SU-DHL-6 (cell line): ENCODE results near the gene RPN1.

Experiments used
- H2AFZ ChIP-seq: fragments of 200-600 bp; sonication (generic); 2 replicates; pipeline ENCODE4 v1.6.1; 2014; ENCODE audit warnings: low read depth, mild to moderate bottlenecking, moderate library complexity, mixed read lengths, antibody characterized with exemption, low read length; ENCODE audit not compliant: severe bottlenecking
- H3F3A ChIP-seq: fragments of 200-600 bp; shearing (Covaris generic); 2 replicates; pipeline ENCODE4 v1.6.0; 2016; ENCODE audit warnings: antibody characterized with exemption, mild to moderate bottlenecking; ENCODE audit not compliant: insufficient read depth
- H3K27ac ChIP-seq: fragments of 200-600 bp; sonication (generic); 2 replicates; pipeline ENCODE4 v1.5.1; 2016; ENCODE audit warnings: low read depth, mild to moderate bottlenecking, low read length, moderate library complexity, mixed read lengths
- H3K27me3 ChIP-seq: fragments of 200-600 bp; sonication (generic), shearing (Covaris generic); 2 replicates; pipeline ENCODE4 v1.6.0; 2014; ENCODE audit warnings: mild to moderate bottlenecking, low read length
- H3K36me3 ChIP-seq: fragments of 200-600 bp; sonication (generic); 2 replicates; pipeline ENCODE4 v1.6.1; 2014; ENCODE audit warnings: mild to moderate bottlenecking, low read length, mixed read lengths
- H3K4me2 ChIP-seq: fragments of 300-600, 200-600 bp; shearing (Covaris generic), sonication (generic); 2 replicates; pipeline ENCODE4 v1.6.0; 2014; ENCODE audit warnings: low read length, low read depth, mild to moderate bottlenecking; ENCODE audit not compliant: poor library complexity, severe bottlenecking
- H3K4me3 ChIP-seq: fragments of 200-600 bp; sonication (generic); 2 replicates; pipeline ENCODE4 v1.5.1; 2014; ENCODE audit warnings: antibody characterized with exemption, low read length, mild to moderate bottlenecking, mixed read lengths; ENCODE audit not compliant: insufficient read depth, poor library complexity, severe bottlenecking
- H3K79me2 ChIP-seq: fragments of 200-600 bp; sonication (generic); 2 replicates; pipeline ENCODE4 v1.6.1; 2014; ENCODE audit warnings: mild to moderate bottlenecking, low read length, moderate library complexity; ENCODE audit not compliant: insufficient read depth
- H3K9ac ChIP-seq: fragments of 200-600 bp; sonication (generic); 2 replicates; pipeline ENCODE4 v1.7.0; 2014; ENCODE audit warnings: mild to moderate bottlenecking, low read length
- H3K9me2 ChIP-seq: fragments of 200-600 bp; sonication (generic); replicated peaks from 2 replicates; pipeline ENCODE4 v1.6.1; 2014; ENCODE audit warnings: low read length; ENCODE audit not compliant: insufficient read depth
- H3K9me3 ChIP-seq: fragments of 200-600 bp; sonication (generic); 2 replicates; pipeline ENCODE4 v1.6.1; 2014; ENCODE audit warnings: low read length, mixed read lengths; ENCODE audit not compliant: insufficient read depth
- H4K20me1 ChIP-seq: fragments of 200-600 bp; sonication (generic); 2 replicates; pipeline ENCODE4 v1.6.1; 2014; ENCODE audit warnings: low read depth, mild to moderate bottlenecking, antibody characterized with exemption, low read length, moderate library complexity, mixed read lengths
- EZH2phosphoT487 ChIP-seq: fragments of 200-600 bp; sonication (generic), shearing (Covaris generic); conservative IDR thresholded peaks from 2 replicates; pipeline ENCODE4 v1.6.1; 2018; ENCODE audit warnings: mild to moderate bottlenecking, antibody characterized with exemption, low read length, moderate library complexity, mixed read lengths
- TF ChIP-seq, protein P1 (sequence below): fragments of 200-600 bp; sonication (generic); IDR thresholded peaks from one replicate; pipeline ENCODE4 v1.5.1; 2017; ENCODE audit warnings: antibody characterized with exemption, mild to moderate bottlenecking, low read length, moderate library complexity; ENCODE audit not compliant: insufficient read depth, poor library complexity, severe bottlenecking

RPN1 gene

DNA sequence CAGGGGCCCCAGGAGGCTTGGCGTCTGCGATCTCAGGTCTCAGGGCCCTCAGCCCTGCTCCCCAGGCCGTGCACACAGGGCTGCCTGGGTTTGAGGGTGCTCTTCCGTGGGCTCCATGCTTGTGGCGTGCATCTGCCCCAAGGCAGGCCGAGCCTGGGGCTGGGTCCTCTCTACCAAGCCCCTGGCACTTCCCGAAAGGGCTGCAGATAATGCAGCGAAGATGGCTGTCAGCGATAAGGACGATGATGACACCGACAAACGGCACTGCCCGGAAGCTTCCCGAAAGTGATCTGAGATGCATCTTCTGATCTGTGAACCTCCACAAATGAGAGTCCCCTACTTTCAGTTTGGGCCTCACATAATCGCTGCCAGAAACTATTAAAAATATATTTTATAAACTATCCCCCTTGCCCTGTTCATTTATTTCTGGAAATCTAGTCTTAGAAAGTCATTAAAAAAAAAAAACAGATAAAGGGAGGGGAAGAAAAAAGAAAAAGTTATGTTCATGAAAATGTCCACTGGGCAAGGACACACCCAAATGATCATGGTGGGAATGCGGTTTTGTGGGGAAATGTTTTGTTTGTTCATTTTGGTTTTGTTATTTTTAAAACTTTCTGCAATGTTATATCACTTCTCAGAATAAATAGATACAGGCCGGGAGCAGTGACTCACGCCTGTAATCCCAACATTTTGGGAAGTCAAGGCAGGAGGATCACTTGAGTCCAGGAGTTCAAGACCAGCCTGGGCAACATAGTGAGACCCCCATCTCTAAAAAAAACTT, 51.5 kb downstream of the RPN1 start:
- Histone ChIP-seq H3K79me2 (no peaks in the 10 kb centered on the region), H4K20me1 (no peaks in the 10 kb centered on the region), H3K9me2 (no peaks in the 10 kb centered on the region), H2AFZ (no peak overlapping the region), H3K9ac (no peak overlapping the region), H3K27me3 (no peaks in the 10 kb centered on the region), H3K27ac (no peak overlapping the region), H3K4me3 (no peak overlapping the region), H3K9me3 (no peaks in the 10 kb centered on the region), H3K36me3 (no peaks in the 10 kb centered on the region), H3F3A (no peaks in the 10 kb centered on the region), H3K4me2 (no peak overlapping the region)
- TF ChIP-seq, protein P1, sequence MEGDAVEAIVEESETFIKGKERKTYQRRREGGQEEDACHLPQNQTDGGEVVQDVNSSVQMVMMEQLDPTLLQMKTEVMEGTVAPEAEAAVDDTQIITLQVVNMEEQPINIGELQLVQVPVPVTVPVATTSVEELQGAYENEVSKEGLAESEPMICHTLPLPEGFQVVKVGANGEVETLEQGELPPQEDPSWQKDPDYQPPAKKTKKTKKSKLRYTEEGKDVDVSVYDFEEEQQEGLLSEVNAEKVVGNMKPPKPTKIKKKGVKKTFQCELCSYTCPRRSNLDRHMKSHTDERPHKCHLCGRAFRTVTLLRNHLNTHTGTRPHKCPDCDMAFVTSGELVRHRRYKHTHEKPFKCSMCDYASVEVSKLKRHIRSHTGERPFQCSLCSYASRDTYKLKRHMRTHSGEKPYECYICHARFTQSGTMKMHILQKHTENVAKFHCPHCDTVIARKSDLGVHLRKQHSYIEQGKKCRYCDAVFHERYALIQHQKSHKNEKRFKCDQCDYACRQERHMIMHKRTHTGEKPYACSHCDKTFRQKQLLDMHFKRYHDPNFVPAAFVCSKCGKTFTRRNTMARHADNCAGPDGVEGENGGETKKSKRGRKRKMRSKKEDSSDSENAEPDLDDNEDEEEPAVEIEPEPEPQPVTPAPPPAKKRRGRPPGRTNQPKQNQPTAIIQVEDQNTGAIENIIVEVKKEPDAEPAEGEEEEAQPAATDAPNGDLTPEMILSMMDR: no peak
- no peak for TF ChIP-seq EZH2phosphoT487

DNA sequence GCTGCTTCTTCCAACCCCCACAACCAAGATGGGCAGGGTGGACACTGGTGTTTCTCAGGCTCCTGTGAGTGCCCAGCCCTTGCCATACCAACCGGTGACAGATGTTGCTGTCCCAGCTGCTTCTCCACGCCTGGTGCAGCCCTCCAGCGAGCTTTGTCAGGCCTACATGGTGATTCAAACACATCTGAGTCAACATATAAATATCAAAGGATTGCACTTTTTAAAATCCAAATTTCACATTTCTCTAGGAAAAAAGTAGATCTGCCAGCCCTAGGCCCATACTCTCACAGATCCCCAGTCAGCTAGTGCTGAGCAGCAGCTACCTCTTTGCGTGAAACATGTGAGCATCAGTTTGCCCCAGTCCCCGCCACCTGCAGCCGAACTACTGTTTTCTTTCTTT, 52.7 kb downstream of the RPN1 start:
- no peaks in the 10 kb centered on the region for H3K27me3 ChIP-seq
- no peak overlapping the region for H2AFZ ChIP-seq
- TF ChIP-seq EZH2phosphoT487: no peak
- TF ChIP-seq, protein P1: no peak
- no peak overlapping the region for H3K27ac ChIP-seq
- no peaks in the 10 kb centered on the region for H3K9me2 ChIP-seq
- no peaks in the 10 kb centered on the region for H3F3A ChIP-seq
- no peaks in the 10 kb centered on the region for H3K79me2 ChIP-seq
- no peaks in the 10 kb centered on the region for H3K36me3 ChIP-seq
- H3K9me3 ChIP-seq: no peaks in the 10 kb centered on the region
- no peak overlapping the region for H3K9ac ChIP-seq
- H4K20me1 ChIP-seq: no peaks in the 10 kb centered on the region
- no peak overlapping the region for H3K4me2 ChIP-seq
- H3K4me3 ChIP-seq: no peak overlapping the region

DNA sequence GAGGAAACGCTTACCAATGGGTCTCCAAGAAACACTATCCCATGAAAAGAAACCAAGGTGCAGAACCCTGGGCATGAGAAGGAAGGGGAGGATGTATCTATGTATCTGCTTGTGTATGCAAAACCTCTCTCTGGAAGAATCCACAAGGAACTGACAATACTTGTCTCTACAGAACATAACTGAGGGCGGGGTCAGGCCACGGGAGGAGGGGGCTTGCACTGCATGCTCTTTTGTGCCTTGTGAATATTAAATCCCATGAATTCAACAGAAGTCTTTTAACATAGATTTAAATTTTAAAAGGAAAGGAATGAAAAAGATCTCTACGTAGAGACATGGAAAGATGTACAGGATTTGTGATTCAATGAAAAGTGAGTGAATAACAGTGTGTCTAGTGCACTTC, 57.8 kb downstream of the RPN1 start:
- Histone ChIP-seq H3K27ac (no peak overlapping the region), H3K79me2 (no peaks in the 10 kb centered on the region), H3K4me3 (no peak overlapping the region), H3K4me2 (no peak overlapping the region), H3K36me3 (no peaks in the 10 kb centered on the region), H3K27me3 (no peaks in the 10 kb centered on the region), H3K9ac (no peak overlapping the region), H4K20me1 (no peaks in the 10 kb centered on the region), H3F3A (no peaks in the 10 kb centered on the region), H3K9me2 (no peaks in the 10 kb centered on the region), H2AFZ (no peak overlapping the region), H3K9me3 (no peaks in the 10 kb centered on the region)
- TF ChIP-seq, protein P1: no peak
- no peak for TF ChIP-seq EZH2phosphoT487
